ENCODE results near the gene GBA3. TPM values are rescaled to one million over a fixed set of nuclear protein-coding genes. Genes with fewer than 3 reads are reported as not detected.

GBA3 gene
- total RNA-seq, 4 donors from 2014 or later: not detected

DNA sequence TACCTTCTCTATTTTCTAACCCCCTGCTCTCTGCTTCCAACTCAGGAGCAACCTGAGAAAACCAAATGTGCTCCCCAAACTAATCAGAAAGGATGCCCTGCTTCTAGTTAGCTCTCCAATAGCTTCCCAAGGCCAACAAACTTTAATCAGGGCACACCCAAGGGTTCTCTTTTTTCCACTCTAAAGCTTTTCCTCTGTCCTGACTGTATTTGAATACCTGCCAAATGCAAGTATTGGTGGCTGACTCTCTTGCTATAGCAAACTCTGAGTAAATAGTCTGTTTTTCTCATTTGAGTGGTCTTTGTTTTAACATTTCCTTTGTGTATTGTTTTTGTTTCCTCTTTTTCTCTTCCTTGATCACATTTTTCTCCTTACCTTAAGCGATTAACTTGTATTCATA, 52.5 kb downstream of the GBA3 start:
- Histone ChIP-seq H3K27ac (no peak overlapping the region), H3K4me3 (no peak overlapping the region), H3K27me3 (no peaks in the 10 kb centered on the region), H3K36me3 (no peaks in the 10 kb centered on the region), H3K9me3 (no peaks in the 10 kb centered on the region), H3K4me1 (no peaks in the 10 kb centered on the region)
- no peak for ATAC-seq
- 71 to 86% methylated on average over 1 of the region's 1 CpG for WGBS, 2 donors (ENCODE audit: low coverage in 1 of 2)
- TF ChIP-seq POLR2A (IDR thresholded peaks at IDR 0.05): no peak
- TF ChIP-seq EP300 (IDR thresholded peaks at IDR 0.05): no peak
- TF ChIP-seq POLR2AphosphoS5 (IDR thresholded peaks at IDR 0.05): no peak
- TF ChIP-seq, protein P1, sequence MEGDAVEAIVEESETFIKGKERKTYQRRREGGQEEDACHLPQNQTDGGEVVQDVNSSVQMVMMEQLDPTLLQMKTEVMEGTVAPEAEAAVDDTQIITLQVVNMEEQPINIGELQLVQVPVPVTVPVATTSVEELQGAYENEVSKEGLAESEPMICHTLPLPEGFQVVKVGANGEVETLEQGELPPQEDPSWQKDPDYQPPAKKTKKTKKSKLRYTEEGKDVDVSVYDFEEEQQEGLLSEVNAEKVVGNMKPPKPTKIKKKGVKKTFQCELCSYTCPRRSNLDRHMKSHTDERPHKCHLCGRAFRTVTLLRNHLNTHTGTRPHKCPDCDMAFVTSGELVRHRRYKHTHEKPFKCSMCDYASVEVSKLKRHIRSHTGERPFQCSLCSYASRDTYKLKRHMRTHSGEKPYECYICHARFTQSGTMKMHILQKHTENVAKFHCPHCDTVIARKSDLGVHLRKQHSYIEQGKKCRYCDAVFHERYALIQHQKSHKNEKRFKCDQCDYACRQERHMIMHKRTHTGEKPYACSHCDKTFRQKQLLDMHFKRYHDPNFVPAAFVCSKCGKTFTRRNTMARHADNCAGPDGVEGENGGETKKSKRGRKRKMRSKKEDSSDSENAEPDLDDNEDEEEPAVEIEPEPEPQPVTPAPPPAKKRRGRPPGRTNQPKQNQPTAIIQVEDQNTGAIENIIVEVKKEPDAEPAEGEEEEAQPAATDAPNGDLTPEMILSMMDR (IDR thresholded peaks at IDR 0.05): no peak

DNA sequence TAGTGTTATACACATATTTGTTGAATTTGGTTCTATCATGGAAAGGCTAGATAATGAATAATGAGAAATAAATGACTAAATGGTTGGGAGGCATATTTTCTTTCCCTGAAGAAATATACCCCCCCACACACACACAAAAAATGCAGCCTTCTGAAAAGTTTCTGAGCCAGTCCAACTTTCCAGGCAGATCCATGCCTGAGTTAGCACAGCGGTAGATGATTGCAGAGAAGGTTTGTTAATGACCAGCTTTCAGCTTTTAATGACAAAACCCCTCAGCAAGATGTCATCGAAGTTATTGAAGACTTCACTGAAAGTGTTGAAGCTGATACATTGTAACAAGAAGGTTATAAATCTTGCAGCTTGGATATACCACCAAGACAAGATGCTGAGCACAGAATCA, 61.4 kb downstream of the GBA3 start:
- Histone ChIP-seq H3K4me1 (no peaks in the 10 kb centered on the region), H3K9me3 (peaks cover 0 to 11% (median 0%) of the 10 kb centered on the region in 3 donors), H3K36me3 (no peaks in the 10 kb centered on the region), H3K27me3 (no peaks in the 10 kb centered on the region), H3K4me3 (no peak overlapping the region), H3K27ac (no peak overlapping the region)
- no peak for ATAC-seq
- 89 to 100% methylated on average over 2 of the region's 2 CpGs for WGBS, 2 donors (ENCODE audit: low coverage in 1 of 2)
- TF ChIP-seq POLR2AphosphoS5 (IDR thresholded peaks at IDR 0.05): no peak
- TF ChIP-seq POLR2A (IDR thresholded peaks at IDR 0.05): no peak
- TF ChIP-seq, protein P1 (IDR thresholded peaks at IDR 0.05): no peak
- no peak for TF ChIP-seq EP300 (IDR thresholded peaks at IDR 0.05)

DNA sequence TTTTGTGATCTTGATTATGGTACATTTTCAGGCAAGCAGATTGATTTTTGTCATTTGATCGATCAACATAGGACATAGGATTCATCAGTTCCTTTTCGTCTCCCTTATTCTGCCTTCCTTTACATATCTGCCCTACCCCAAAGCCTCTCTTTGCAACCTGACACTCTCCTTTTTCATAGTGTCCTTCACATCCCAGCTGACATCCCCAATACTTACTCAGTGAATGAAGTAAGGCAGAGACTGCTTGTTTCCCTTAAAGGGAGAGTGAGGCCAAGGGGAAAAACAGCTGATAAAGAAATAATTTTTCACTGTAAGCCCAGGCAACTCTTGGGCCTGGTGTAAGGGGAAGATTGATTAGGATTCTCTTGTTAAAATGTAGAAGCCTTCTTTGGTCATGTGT, 69.8 kb downstream of the GBA3 start:
- no peak for ATAC-seq
- WGBS, 2 donors (ENCODE audit: low coverage in 1 of 2): 60 to 73% methylated on average over 1 to 2 of the region's 2 CpGs
- Histone ChIP-seq H3K9me3 (no peaks in the 10 kb centered on the region), H3K4me1 (no peaks in the 10 kb centered on the region), H3K27ac (no peak overlapping the region), H3K4me3 (no peak overlapping the region), H3K27me3 (no peaks in the 10 kb centered on the region), H3K36me3 (no peaks in the 10 kb centered on the region)
- no peak for TF ChIP-seq POLR2AphosphoS5 (IDR thresholded peaks at IDR 0.05)
- TF ChIP-seq EP300 (IDR thresholded peaks at IDR 0.05): no peak
- TF ChIP-seq, protein P1 (IDR thresholded peaks at IDR 0.05): no peak
- TF ChIP-seq POLR2A (IDR thresholded peaks at IDR 0.05): no peak

DNA sequence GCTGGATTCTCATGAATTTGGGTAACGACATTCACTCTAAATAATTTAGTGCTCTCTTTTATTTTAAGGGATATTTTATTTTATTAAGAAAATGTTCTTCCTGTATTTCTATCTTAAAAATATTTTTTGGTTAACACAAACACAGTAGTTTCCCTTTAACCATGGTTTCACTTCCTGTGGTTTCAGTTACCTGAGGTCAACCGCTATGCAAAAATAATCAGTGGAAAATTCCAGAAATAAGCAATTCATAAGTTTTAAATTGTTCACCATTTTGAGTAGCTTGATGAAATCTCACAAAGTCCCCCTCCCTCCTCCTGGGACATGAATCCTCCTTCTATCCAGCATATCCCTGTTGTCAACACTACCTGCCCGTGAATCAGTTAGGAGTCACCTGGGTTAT, 71.4 kb downstream of the GBA3 start:
- Histone ChIP-seq H3K27ac (no peak overlapping the region), H3K9me3 (no peaks in the 10 kb centered on the region), H3K27me3 (no peaks in the 10 kb centered on the region), H3K4me3 (no peak overlapping the region), H3K36me3 (no peaks in the 10 kb centered on the region), H3K4me1 (no peaks in the 10 kb centered on the region)
- WGBS, 2 donors (ENCODE audit: low coverage in 1 of 2): 70 to 100% methylated on average over 2 to 3 of the region's 3 CpGs
- TF ChIP-seq POLR2AphosphoS5 (IDR thresholded peaks at IDR 0.05) (no peak), POLR2A (IDR thresholded peaks at IDR 0.05) (no peak), EP300 (IDR thresholded peaks at IDR 0.05) (no peak)
- TF ChIP-seq, protein P1 (IDR thresholded peaks at IDR 0.05): no peak
- ATAC-seq: no peak

DNA sequence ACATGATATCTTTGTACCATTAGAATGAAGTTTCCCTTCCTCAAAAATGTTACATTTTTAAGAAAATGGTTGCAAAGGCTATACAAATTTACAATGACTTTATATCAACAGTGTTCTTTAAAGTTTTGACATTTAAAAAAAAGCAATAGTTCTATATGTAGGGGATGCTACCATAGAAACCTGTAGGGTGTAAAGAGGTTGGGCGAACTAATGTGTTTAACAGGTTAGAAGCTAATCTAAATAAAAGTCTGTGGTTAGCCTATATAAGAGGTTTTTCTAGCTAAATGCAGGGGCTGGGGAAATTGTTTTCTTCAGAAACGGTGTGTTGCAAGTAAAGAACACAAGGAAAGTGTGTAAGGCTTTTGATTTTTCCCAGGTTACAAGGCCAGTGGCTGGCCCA, 73.3 kb downstream of the GBA3 start:
- TF ChIP-seq, protein P1 (IDR thresholded peaks at IDR 0.05): no peak
- TF ChIP-seq EP300 (IDR thresholded peaks at IDR 0.05) (no peak), POLR2AphosphoS5 (IDR thresholded peaks at IDR 0.05) (no peak), POLR2A (IDR thresholded peaks at IDR 0.05) (no peak)
- Histone ChIP-seq H3K36me3 (no peaks in the 10 kb centered on the region), H3K27ac (no peak overlapping the region), H3K9me3 (no peaks in the 10 kb centered on the region), H3K4me1 (no peaks in the 10 kb centered on the region), H3K27me3 (no peaks in the 10 kb centered on the region), H3K4me3 (no peak overlapping the region)
- 73 to 86% methylated on average over 1 to 2 of the region's 2 CpGs for WGBS, 2 donors (ENCODE audit: low coverage in 1 of 2)
- ATAC-seq: no peak

All from gastroesophageal sphincter (tissue), 4 donors.